Suprapubic skin (tissue), 4 donors: ENCODE data around the gene TRIM7. TPM values are rescaled to one million over a fixed set of nuclear protein-coding genes. Genes with fewer than 3 reads are reported as not detected.
"Not testable (repeated sequence)": the region's sequence is repeated elsewhere in the genome, so short reads cannot be mapped to it uniquely, and the experiment has no call there.

ENCODE experiments used
- DNase-seq, 2 donors: peaks; one replicate each; pipeline ENCODE4 v3.0.0-alpha.2; 2019; ENCODE audit warnings: low spot score in 2 of 2
- H3K27ac ChIP-seq: fragments of 200-600 bp; sonication (generic); one replicate; pipeline ENCODE4 v1.5.1; 2019
- H3K27me3 ChIP-seq: fragments of 200-600 bp; sonication (generic); one replicate; pipeline ENCODE4 v1.5.1; 2019
- H3K36me3 ChIP-seq: fragments of 200-600 bp; sonication (generic); one replicate; pipeline ENCODE4 v1.5.1; 2019
- H3K4me1 ChIP-seq: fragments of 200-600 bp; sonication (generic); one replicate; pipeline ENCODE4 v1.5.1; 2019
- H3K4me3 ChIP-seq: fragments of 200-600 bp; sonication (generic); one replicate; pipeline ENCODE4 v1.5.1; 2019; ENCODE audit warnings: mild to moderate bottlenecking
- H3K9me3 ChIP-seq: fragments of 200-600 bp; sonication (generic); one replicate; pipeline ENCODE4 v1.5.1; 2019
- CTCF ChIP-seq, 2 donors: fragments of 200-600 bp in 1 of 2; fragments of 450-650 bp in 1 of 2; sonication (generic) in 1 of 2; IDR thresholded peaks; one replicate each; pipeline ENCODE4 v1.5.1; 2016 to 2019; ENCODE audit warnings: antibody characterized with exemption in 2 of 2, mild to moderate bottlenecking in 1 of 2, moderate library complexity in 1 of 2
- EP300 ChIP-seq: sonication (generic); formaldehyde crosslinking; IDR thresholded peaks from one replicate; pipeline ENCODE4 v1.6.1; 2017; ENCODE audit warnings: antibody characterized with exemption
- POLR2A ChIP-seq, 2 donors: fragments of 450-650 bp; IDR thresholded peaks; one replicate each; pipeline ENCODE4 v1.6.1; 2017; ENCODE audit warnings: antibody characterized with exemption in 2 of 2, mild to moderate bottlenecking in 2 of 2, moderate library complexity in 2 of 2
- POLR2AphosphoS5 ChIP-seq, 3 donors: sonication (generic); formaldehyde crosslinking; IDR thresholded peaks; one replicate each; pipeline ENCODE4 v1.6.1; 2017; ENCODE audit warnings: antibody characterized with exemption in 3 of 3
- WGBS: methylation state at CpG from one replicate; pipeline ENCODE4 v1.1.5; 2018; 5-methylcytosine and 5-hydroxymethylcytosine counted together
- total RNA-seq, 4 donors: library from RNA; depleted of rRNA; stranded (reverse); fragments of >200 nt; gene quantifications; one replicate each; pipeline ENCODE4 v1.1.0, GENCODE V29; 2016

Gene TRIM7
- total RNA-seq, 4 donors from 2014 or later, result 52.0 to 79.0 (median 69.4) TPM

- Histone ChIP-seq H3K4me3 (no peak overlapping the region), H3K4me1 (peaks cover 13% of the 10 kb centered on the region), H3K27ac (no peak overlapping the region), H3K27me3 (peaks cover 89% of the 10 kb centered on the region), H3K36me3 (no peaks in the 10 kb centered on the region), H3K9me3 (no peaks in the 10 kb centered on the region)
- no peak for DNase-seq
- WGBS, result 9% methylated on average over 11 of the region's 11 CpGs
- TF ChIP-seq CTCF (IDR thresholded peaks at IDR 0.05), result no peak
- no peak for TF ChIP-seq EP300
- TF ChIP-seq POLR2AphosphoS5 (IDR thresholded peaks at IDR 0.05), result no peak
- no peak for TF ChIP-seq POLR2A (IDR thresholded peaks at IDR 0.05)
These were observed 32.0 kb downstream of the TRIM7 start for GRCh38 chr5:181173027-181173419.

GRCh38 chr5:181171782-181172181 is 33.2 kb downstream of the TRIM7 start:
- Histone ChIP-seq H3K4me1 (peaks cover 15% of the 10 kb centered on the region), H3K9me3 (no peaks in the 10 kb centered on the region), H3K27ac (no peak overlapping the region), H3K27me3 (peaks cover 99% of the 10 kb centered on the region), H3K36me3 (no peaks in the 10 kb centered on the region), H3K4me3 (no peak overlapping the region)
- no peak for DNase-seq
- 49% methylated on average over 3 of the region's 3 CpGs for WGBS
- TF ChIP-seq EP300, result no peak
- TF ChIP-seq POLR2A (IDR thresholded peaks at IDR 0.05), result no peak
- no peak for TF ChIP-seq CTCF (IDR thresholded peaks at IDR 0.05)
- no peak for TF ChIP-seq POLR2AphosphoS5 (IDR thresholded peaks at IDR 0.05)

GRCh38 chr5:181170996-181171395 is 34.0 kb downstream of the TRIM7 start:
- H3K4me3 ChIP-seq, result no peak overlapping the region
- H3K4me1 ChIP-seq, result peaks cover 15% of the 10 kb centered on the region
- no peak for TF ChIP-seq POLR2AphosphoS5 (IDR thresholded peaks at IDR 0.05)
- no peak for TF ChIP-seq POLR2A (IDR thresholded peaks at IDR 0.05)
- no peak for TF ChIP-seq EP300
- no peak for TF ChIP-seq CTCF (IDR thresholded peaks at IDR 0.05)
- peaks cover 100% of the 10 kb centered on the region for H3K27me3 ChIP-seq
- no peaks in the 10 kb centered on the region for H3K9me3 ChIP-seq
- no peaks in the 10 kb centered on the region for H3K36me3 ChIP-seq
- 64% methylated on average over 6 of the region's 6 CpGs for WGBS
- no peak overlapping the region for H3K27ac ChIP-seq
- DNase-seq, result no peak

- no peak overlapping the region for H3K4me3 ChIP-seq
- WGBS, result 24% methylated on average over 29 of the region's 33 CpGs
- no peaks in the 10 kb centered on the region for H3K9me3 ChIP-seq
- TF ChIP-seq POLR2A (IDR thresholded peaks at IDR 0.05), result no peak
- no peak overlapping the region for H3K27ac ChIP-seq
- peaks cover 100% of the 10 kb centered on the region for H3K27me3 ChIP-seq
- H3K4me1 ChIP-seq, result peaks cover 15% of the 10 kb centered on the region
- H3K36me3 ChIP-seq, result no peaks in the 10 kb centered on the region
- peak in 1 of 2 donors; percentile 46 for DNase-seq
These were observed 34.7 kb downstream of the TRIM7 start for GRCh38 chr5:181170237-181170825.

- peak in 1 of 2 donors; percentile 75 for DNase-seq
- 11% methylated on average over 34 of the region's 50 CpGs for whole genome bisulfite sequencing
- H3K9me3 ChIP-seq, H3K36me3 ChIP-seq, H3K4me3 ChIP-seq, H3K27ac ChIP-seq: not testable (repeated sequence)
- Histone ChIP-seq H3K27me3 (peaks cover 99% of the 10 kb centered on the region), H3K4me1 (peaks cover 15% of the 10 kb centered on the region)
These were observed 35.3 kb downstream of the TRIM7 start for GRCh38 chr5:181169459-181170236.

GRCh38 chr5:181168595-181169118 is 36.3 kb downstream of the TRIM7 start:
- TF ChIP-seq CTCF (IDR thresholded peaks at IDR 0.05) (no peak), POLR2AphosphoS5 (IDR thresholded peaks at IDR 0.05) (no peak), EP300 (no peak), POLR2A (IDR thresholded peaks at IDR 0.05) (no peak)
- Histone ChIP-seq H3K4me1 (peaks cover 15% of the 10 kb centered on the region), H3K9me3 (no peaks in the 10 kb centered on the region), H3K27me3 (peaks cover 98% of the 10 kb centered on the region), H3K4me3 (no peak overlapping the region), H3K36me3 (no peaks in the 10 kb centered on the region), H3K27ac (no peak overlapping the region)
- peak in 1 of 2 donors; percentile 13 for DNase-seq
- 31% methylated on average over 11 of the region's 14 CpGs for WGBS
